Epithelial cell of proximal tubule (primary cell): Measurements from ENCODE around the gene RRP1. TPM values are rescaled to one million over a fixed set of nuclear protein-coding genes. Genes with fewer than 3 reads are reported as not detected.

Experiments used
- DNase-seq: peaks from one replicate; pipeline ENCODE4 v3.0.0-alpha.2; 2011; ENCODE audit warnings: low read depth
- H3K4me3 ChIP-seq: 2 replicates; pipeline ENCODE4 v1.5.1; 2011; ENCODE audit warnings: low read depth, mild to moderate bottlenecking, low read length
- total RNA-seq: library from RNA; depleted of rRNA; stranded (reverse); fragments of >200 nt; gene quantifications from 2 replicates; pipeline ENCODE4 v1.2.3, GENCODE V29; 2015
- TF ChIP-seq, protein P1 (sequence below): conservative IDR thresholded peaks from 2 replicates; pipeline ENCODE4 v1.5.1; 2012; ENCODE audit warnings: low read depth, mild to moderate bottlenecking, low read length

The RRP1 gene
- total RNA-seq, 1 donor from 2014 or later = 26.1 TPM

DNA sequence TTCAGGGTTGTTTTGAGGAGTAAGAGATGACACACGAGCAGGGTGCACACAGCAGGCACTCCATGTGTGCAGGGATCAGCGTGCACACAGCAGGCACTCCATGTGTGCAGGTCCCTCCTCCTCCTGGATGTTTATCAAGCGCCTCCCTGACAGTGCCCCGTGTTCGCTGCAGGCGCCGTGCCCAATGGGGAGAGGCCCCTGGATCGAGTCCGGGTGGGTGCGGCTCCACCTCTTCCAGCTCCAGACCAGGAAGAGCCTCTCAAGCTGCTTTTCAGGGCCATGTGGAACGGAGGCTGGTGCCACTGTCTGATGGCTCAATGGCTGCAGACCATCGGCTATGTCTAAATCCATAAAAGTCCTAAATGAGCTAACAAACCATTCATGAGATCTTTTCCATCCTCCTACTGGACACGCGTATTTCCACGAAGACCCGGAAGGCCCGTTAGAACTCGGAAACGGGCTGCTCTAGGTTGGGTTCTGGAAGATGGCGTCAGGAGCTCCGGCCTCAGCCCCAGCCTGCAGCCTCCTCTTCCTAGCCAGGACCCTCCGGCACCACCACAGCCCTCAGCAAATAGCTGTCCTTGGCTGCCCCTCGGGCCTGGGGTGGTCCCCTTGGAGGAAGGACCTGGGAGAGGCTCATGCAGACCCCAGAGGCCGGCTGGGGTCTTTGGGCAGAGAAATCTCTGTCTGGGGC is 36.0 kb downstream of the RRP1 start:
- no peak for DNase-seq
- H3K4me3 ChIP-seq = no peak overlapping the region
- TF ChIP-seq, protein P1, sequence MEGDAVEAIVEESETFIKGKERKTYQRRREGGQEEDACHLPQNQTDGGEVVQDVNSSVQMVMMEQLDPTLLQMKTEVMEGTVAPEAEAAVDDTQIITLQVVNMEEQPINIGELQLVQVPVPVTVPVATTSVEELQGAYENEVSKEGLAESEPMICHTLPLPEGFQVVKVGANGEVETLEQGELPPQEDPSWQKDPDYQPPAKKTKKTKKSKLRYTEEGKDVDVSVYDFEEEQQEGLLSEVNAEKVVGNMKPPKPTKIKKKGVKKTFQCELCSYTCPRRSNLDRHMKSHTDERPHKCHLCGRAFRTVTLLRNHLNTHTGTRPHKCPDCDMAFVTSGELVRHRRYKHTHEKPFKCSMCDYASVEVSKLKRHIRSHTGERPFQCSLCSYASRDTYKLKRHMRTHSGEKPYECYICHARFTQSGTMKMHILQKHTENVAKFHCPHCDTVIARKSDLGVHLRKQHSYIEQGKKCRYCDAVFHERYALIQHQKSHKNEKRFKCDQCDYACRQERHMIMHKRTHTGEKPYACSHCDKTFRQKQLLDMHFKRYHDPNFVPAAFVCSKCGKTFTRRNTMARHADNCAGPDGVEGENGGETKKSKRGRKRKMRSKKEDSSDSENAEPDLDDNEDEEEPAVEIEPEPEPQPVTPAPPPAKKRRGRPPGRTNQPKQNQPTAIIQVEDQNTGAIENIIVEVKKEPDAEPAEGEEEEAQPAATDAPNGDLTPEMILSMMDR = no peak

DNA sequence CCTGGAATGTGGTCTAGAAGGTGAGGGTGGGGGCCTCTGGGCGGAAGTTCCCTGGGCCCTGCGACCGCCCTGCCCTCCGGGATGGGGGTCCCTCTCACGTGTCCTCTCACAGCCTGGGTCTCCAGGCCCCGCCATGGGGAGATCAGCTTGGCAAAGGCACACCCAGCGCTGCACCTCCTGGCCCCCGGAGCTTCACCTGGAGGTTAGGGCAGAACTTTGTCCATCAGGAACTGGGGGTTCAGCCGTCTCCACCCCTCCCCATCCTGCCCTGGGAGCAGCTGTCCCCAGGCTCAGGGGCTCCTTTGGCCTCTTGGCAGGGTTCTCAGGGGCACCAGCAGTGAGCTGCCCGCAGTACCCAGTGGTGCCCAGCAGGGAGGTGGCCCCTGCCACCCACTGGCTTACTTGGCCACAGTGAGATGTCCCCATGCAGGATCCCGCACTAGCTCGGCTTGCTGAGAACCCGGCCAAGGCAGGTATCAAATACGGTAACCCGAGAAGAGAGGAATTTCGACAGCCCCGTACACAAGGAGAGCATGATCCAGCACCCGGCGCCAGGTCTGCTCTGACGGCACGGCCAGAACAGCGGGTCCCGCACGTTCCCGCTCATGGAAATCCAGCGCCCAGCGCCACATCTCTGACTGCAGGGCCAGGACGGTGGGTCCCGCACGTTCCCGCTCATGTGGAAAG is 36.7 kb downstream of the RRP1 start:
- TF ChIP-seq, protein P1 = peak; percentile 18
- no peak for DNase-seq

DNA sequence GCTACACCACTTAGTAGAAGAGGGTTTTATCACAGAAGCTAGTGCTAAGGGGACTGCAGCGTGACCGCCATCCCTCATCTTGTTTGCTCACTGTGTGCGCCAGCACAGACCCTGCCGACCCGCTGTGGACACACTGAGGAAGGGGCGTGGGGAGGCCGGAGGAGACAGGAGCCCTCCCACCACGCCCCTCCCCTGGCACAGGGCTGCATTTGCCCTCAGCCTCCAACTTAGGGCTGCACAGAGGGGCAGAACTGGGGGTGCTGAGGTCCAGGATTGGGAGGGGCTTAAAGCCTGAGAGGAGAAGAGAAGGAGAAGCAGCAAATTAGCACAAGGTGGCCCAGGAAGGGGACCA is 37.2 kb downstream of the RRP1 start:
- no peak for DNase-seq
- TF ChIP-seq, protein P1 = no peak
- H3K4me3 ChIP-seq = no peak overlapping the region

More for the DNA sequence above, 36.7 kb downstream of the RRP1 start:
- H3K4me3 ChIP-seq = no peak overlapping the region

DNA sequence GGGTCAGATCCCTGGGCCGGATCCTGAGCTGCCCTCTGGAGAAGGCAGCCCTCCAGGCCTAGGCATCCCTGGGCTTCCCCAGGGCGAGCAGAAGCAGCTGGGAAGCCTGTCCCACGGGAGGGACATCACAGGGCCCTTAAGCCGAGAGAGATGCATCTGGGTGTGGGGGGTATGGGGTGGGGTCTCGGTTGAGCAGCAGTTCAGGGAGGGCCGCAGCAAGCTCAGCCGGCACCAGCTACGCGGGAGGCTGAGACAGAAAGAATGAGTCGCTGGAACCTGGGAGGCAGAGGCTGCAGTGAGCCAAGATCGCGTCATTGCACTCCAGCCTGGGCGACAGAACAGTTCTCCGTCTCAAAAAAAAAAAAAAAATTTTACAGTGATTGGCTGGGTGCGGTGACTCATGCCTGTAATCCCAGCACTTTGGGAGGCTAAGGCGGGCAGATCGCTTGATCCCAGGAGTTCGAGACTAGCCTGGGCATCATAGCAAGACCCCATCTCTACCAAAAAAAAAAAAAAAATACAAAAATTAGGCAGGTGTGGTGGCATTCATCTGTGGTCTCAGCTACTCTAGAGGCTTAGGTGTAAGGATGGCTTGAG is 37.7 kb downstream of the RRP1 start:
- no peak for DNase-seq
- TF ChIP-seq, protein P1 = no peak
- no peak overlapping the region for H3K4me3 ChIP-seq

DNA sequence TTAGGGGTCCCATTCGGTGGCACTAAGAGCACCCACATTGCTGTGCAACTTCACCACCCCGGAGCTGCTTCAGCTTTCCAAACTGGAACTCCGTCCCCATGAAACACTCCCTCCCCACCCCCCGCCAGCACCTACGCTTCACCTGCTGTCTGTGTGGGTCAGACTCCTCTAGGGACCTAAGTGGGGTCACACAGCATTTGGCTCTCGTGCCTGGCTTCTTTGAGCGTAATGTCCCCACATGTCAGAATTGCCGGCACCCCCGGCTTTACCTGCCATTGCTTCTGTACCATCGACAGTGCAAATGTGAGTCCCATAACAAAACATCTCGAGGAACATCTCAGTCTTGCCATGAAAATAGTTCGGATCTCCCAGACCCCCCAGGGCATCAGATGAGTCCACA is 39.8 kb downstream of the RRP1 start:
- TF ChIP-seq, protein P1 = no peak
- no peak overlapping the region for H3K4me3 ChIP-seq
- no peak for DNase-seq

DNA sequence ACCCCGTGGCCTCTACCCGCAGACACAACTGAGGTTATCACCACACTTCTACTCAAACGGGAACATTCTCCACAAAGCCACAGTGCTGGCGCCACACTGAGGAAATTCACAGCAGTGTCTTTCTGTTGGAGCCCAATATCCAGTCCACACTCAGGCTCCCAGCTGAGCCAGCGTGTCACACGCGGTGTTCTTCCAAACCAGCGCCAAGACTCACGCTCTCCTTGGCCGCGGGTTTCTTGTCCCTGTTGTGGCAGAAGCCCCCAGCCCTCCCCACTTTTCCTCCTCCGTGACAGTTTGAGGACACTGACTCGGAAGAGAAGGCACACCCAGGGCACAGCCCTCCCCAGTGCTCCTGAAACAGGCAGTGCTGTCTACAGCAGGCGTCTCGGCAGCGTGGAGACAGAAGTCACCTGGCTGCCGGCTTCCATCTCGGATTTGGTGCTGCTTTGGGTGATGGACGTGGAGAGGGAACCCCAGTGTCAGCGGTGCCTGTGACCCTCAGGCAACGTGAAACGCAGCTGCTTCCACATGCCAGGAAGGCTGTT is 40.3 kb downstream of the RRP1 start:
- H3K4me3 ChIP-seq = no peak overlapping the region
- DNase-seq = no peak
- TF ChIP-seq, protein P1 = no peak
